GM12891 (cell line): ENCODE data around the gene MRNIP.

ENCODE experiments used
- PAX5 ChIP-seq: IDR thresholded peaks from 2 replicates; pipeline ENCODE4 v1.6.1; 2011; ENCODE audit warnings: low read length, moderate library complexity, mild to moderate bottlenecking; ENCODE audit not compliant: insufficient read depth, severe bottlenecking
- POLR2A ChIP-seq: IDR thresholded peaks from 2 replicates; pipeline ENCODE4 v1.6.1; 2011; ENCODE audit warnings: low read depth, low read length, control low read depth
- POLR2AphosphoS5 ChIP-seq: IDR thresholded peaks from 2 replicates; pipeline ENCODE4 v1.6.1; 2011; ENCODE audit warnings: low read depth, low read length, control low read depth
- POU2F2 ChIP-seq: IDR thresholded peaks from 2 replicates; pipeline ENCODE4 v1.6.1; 2011; ENCODE audit warnings: low read depth, mild to moderate bottlenecking, control low read depth, low read length, moderate library complexity
- SPI1 ChIP-seq: IDR thresholded peaks from 2 replicates; pipeline ENCODE4 v1.6.1; 2011; ENCODE audit warnings: low read depth, low read length, control low read depth
- TAF1 ChIP-seq: IDR thresholded peaks from 2 replicates; pipeline ENCODE4 v1.6.1; 2011; ENCODE audit warnings: low read depth, low read length, control low read depth

DNA sequence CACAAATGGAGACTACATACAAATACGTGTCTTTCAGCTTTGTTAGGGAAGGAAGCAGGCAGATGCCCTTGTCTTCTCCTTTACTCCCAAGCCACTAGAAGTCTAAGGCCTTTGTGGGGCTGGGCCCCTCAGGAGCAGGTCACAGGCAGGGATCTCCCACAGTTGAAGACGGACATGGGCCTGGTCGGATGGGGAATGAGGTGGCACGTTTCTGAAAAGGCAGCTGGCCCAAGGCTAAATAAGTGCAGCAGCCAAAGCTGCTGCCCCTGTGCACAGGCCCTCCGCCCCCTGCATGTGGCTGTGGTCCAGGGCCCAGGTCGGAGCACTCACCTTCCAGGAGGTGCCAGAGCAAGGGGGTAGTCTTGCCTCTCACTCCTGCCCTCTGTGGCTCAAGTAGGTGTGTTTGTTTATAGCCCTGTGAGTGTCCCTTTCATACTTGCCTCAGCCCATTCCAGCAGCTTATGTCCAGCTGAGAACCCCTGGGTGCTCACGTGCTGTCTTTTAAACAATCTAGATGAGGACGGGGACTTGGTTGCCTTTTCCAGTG, 36.1 kb downstream of the MRNIP start:
- TF ChIP-seq POLR2AphosphoS5 (no peak; the same call in 1 of the 2 replicates), POLR2A (no peak), POU2F2 (no peak), TAF1 (no peak), SPI1 (no peak), PAX5 (no peak)
